CMK (cell line): Measurements from ENCODE around the gene HSFX2.
"Not testable (repeated sequence)": the region's sequence is repeated elsewhere in the genome, so short reads cannot be mapped to it uniquely, and the experiment has no call there.

Source experiments
- DNase-seq: peaks from one replicate; pipeline ENCODE4 v3.0.0-alpha.2; 2010; ENCODE audit warnings: low read depth

The HSFX2 gene

DNA sequence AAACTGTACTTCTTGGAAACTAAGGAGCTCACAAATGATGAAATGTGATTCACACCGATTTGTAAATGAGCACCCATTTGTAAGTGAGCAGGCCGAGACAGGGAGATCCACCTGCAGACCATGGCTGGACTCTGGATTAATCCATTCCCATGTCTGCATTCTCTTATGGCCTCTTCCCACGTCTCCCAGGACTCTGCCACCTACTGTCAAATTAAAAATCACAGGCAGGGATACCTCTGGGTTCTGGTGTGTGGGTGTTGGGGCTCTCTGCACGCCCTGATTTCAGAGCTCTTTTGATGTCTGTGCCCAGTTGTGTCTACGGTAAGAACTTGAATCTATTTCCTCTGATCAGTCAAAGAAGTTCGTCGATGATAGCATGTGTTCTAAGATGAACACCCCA lies 4.1 kb downstream of the HSFX2 start:
- DNase-seq = not testable (repeated sequence)

DNA sequence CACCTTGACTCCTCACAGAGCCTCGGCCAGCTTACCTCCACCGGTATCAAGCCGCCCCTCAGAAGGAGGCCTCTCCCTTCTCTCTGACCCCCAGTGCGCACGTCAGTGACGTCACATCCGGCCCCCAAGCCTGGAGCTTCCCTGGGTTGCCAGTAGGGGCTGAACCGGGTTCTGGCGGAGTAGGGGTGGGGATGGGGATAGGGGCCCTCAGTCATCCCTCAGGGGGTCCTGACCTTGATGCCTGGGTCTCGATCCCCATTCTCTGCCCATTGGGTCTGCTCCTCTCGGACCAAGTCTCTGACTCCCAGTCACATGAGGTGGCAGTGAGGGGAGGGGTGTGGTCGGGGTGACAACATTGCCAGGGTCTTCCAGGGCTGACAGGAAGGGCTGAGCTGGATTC lies 7.8 kb downstream of the HSFX2 start, which contains the start of gene MAGEA9B:
Gene MAGEA9B, minus strand, starts transcription at position 101 of the 400 bp plus-strand sequence. CDS start 4,280 bp downstream, outside the sequence.
- not testable (repeated sequence) for DNase-seq

DNA sequence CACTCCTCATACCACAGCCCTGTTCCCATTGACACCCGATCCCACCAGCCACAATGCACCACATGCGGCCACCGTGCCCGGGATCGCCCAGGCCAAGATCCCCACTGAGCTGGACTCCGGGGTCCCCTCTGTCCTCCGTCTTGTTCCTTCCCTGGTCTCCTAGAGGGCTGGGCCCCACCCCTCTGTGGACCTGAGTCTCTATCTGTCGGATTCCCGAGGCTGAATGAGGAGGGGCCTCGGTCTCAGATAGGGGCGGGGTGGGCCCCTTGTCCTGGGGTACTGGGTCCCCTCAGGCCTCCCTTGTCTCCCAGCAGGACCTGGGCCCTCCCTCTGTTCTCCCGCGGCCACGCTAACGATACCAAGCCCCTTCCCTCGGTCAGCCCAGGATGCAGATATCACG lies 9.5 kb downstream of the HSFX2 start:
- DNase-seq = not testable (repeated sequence)

DNA sequence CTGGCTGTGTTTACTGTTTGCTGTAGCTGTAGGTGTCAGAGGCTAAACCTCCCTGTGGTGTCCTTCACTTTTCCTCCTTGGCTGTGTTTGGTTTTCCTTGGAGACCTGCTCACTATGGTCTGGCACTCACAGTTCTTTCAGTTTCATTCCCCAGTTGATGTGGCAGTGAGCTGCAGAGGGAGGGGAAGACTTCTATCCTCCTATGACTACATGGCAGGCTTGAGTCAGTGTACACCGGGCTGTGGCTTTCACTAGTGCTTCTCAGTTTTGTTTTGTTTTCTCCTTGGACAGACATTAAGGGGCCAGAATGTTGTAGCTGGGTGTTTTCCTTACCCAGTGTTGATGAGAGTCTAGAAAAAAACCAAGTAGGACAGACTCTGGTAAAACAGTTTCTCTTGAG lies 21.7 kb downstream of the HSFX2 start:
- not testable (repeated sequence) for DNase-seq

DNA sequence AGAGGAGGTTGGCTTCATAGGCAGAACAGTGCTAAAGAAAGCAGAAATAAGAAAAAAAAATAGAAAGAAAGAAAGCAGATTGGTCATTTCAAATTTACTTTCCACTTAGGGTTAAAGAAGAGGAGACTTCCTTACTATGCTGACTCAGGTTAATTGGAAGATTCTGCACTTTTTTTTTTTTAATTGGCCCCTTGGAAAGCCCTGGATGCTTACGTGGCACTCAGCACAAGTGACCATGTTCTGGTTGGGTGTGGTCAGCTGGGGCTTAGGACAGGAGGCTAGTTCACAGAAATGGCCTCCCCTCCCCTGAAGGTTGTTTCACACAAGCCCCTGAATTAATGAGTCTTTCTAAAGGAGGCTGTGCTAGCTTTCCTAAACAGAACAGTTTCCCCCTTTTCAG lies 22.4 kb downstream of the HSFX2 start:
- DNase-seq = no peak

DNA sequence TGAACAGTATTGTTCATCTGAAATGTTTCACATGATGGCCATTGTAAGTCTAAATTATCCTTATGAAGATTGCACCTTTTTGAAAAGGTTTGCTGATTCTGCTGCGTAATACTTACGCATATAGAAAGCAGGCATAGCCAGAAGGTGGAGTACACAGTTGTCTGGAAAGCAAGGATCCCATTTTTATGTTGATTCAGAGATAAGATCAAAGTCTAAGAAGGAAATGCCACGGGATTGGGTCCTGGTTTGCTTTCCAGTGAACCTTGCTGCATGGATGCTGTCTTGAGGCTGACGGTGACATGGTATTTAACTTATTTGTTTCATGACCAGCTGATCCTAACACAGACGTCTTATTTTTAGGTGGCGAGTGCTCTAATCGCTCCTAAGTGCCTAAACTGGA lies 23.3 kb downstream of the HSFX2 start:
- DNase-seq = no peak

DNA sequence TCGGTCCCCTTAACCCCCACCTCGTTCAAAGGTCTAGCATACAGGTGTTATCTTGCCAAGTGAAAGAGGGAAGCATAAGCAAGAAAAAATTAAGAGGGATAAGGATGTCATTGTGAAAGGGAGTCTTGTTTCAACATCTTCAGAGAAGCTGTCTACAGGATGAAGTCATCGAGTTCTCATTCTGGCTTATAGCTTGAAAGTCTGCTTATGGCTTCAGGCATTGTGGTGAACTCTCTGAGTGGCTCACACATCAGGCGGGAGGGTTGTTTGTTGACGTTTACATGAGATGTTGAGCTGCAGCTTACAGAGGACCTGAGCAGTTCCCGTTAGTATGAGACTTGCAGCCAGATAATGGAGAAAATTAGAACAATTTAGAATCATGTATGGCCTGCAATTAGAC lies 24.4 kb downstream of the HSFX2 start:
- DNase-seq = no peak

DNA sequence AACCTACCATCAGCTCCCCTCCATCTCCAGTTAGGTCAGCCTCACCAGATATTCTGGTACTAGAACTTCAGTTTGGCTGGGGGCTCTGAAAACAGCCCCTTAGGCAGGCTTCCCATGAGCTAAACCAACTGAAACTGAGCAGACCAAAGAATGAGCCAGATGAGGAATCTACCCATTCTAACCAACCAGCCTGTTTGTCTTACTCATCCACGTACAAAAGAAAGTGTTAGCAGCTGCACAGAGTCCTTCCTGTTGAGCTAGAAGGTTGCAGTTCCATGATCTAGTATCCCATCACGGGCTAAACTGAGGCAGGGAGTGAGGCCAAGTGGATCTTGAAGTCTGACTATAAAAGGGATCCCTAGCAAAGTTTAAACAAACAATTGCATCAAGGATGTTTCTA lies 25.3 kb downstream of the HSFX2 start:
- no peak for DNase-seq

DNA sequence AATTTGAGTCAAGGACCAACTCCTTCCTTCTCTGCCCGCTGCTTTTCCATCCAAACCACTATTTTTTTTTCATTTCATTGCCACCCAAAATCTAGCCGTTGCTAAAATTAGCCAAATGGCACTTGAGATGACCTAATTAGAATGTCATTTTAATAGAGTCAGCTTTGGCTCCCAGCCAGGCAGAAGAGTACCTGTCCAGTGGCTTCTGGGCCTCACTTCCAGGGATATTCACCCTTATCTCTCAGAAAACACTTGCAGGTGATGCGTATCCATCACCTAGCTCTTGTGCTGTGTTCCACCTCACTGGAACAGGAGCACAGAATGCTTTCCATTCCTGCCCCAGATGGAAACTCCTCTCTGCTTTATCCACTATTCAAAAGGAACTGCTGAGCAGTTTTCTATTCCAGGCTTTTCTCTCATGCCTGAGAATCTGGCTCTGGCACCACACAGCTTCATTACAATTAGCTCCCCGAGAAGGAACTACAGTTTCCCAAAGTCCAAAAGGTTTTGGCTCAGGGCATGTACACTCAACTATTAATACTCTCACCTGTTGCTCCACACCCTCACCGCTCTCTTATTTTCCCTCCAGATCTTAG lies 26.3 kb downstream of the HSFX2 start:
- DNase-seq = no peak

DNA sequence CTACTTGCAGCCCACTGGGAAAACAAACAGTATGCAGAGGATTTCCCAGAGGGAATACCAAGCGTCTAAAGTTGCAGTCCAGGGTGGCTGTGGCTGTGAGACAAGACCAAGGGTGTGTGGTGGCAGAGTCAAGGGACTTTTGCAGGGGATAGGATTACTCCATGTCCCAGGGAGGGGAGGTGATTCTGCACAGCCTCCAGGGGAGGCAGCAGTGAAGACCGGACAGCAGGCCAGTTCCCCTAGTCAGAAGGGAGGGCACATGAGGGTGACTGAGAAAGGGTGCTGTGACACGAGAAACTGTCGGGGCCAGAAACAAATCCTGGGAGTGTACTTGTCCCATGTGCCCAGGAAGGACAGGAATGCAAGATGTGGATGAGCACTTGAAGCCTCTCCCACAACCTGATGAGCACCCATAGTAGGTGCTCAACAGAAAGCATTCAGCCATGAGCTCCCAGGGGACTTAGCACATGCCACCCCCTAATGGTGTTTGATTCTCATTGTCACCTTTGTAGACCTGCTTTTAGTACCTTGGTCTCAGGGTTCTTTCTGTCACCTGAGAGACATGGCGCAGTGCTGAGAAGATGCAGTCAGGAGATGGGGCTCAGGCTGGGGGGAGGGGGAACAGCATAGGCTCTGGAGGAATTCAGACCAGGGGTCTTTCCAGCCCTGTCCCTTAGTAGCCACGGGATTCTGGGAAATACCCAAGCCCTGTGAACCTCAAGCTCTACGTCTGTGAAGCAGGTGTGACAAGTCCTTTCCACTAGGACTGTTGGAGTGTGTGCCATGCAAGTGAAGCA lies 27.3 kb downstream of the HSFX2 start:
- DNase-seq = no peak

DNA sequence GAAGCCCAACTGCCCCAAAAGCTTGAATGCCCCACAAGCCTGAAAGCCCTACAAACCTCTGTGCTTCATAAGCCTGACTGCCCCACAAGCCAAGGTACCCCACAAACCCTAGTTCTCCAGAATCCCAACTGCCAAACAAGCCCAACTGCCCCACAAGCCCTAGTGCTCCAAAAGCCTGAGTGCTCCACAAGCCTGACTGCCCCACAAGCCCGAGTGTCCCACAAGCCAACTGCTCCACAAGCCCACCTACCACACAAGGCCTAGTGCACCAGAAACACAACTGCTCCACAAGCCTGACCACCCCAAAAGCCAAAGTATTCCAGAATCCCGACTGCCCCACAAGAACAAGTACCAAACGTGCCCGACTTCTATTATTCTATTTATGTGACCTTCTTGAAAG lies 31.8 kb downstream of the HSFX2 start:
- DNase-seq = no peak

DNA sequence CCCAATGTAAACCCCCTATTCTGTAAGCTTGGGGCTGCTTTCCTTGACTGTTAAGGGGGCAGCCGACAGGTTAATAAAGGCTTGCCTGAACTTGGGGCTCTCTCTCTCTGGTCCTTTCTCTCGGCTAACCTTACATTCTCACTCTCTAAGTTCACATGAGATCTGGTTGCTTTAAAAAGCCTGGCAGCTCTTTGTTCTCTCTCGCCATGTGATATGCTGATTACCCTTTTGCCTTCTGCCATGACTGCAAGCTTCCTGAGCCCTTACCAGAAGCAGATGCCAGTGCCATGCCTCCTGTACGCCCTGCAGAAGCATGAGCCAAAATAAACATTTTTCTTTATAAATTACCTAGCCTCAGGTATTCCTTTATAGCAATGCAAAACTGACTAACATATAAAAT lies 39.9 kb downstream of the HSFX2 start:
- not testable (repeated sequence) for DNase-seq

DNA sequence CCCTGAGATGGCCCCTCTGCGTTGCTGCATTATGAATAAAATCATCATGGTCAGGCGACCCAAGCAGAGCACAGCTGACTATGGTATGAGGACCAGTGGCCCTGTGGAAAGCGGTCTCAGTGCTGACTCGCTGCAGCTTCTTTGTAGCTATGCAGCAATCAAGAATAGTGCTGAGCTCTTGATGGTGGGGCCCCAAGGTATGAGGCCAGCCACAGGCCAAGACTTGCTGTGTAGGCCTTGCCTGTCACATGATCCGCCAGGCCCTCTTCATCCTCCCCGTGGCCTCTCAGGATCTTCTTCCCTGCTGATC lies 43.2 kb downstream of the HSFX2 start:
- not testable (repeated sequence) for DNase-seq

DNA sequence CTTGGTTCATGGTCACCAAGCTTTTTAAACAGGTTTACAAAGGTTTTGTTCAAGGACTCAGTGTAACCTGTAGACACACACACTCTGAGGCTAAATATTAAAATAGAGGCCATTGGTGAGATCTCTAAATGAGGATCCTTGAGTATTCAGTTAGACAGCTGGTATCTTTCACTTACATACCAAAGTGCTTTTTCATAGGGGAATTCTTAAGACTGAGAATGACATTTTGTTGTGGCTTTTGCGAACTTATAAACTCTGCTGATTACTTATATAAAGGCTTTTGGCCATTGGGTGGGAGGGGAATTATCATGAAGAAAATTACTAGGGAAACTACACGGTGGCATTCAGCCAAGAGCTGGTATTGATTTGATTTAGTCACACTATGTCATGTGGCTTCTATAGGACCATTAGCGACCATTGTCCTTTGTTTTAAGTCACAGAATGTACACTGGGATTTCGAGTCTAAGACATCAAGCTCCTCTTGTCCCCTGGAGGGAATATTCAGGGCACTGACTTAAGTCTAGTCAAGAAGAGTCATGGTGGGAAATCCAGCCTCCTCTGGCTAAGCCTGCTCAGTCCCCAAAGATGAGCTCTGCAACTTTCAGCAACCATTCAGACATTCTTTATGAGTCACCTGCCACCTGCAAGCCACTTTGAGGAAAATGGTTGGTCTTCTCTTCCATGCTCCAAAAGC lies 43.7 kb downstream of the HSFX2 start:
- not testable (repeated sequence) for DNase-seq

DNA sequence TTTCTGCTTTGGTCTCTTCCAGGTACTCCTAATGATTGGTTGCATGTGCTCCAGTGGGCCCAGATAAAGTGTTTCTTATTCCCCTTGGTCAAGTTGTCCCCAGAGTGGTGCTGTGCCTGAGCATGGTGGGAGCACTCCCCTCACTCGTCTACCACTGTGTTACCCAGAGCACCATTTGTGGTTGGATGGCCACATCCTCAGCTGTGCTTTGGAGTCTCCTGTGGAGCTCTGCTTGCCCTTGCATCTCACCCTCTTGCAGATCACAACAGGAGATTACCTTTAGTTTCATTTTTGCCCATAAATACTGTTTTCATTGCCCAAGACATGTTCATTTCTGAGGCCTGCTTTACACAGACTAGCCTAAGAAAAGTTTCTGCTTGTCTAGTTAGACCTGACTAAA lies 44.7 kb downstream of the HSFX2 start:
- DNase-seq = not testable (repeated sequence)

DNA sequence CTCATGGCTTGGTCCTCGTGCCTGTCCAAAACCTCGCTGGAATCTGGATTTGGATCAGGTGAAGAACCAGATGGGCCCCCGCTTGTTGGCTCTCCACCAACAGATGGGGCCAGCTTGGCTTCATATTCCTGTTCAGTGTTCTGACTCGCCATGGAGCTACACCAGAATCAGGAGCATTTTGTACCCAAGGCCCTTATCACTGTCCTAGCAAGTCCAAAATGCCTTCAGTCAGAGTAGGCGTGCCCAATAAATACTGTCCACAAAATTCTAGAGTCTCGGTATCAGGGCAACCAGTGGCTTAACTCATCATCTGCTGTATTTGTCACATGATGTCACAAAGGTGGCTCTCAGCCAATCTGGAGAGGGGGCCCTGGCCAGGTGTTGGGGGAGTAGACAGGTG lies 45.4 kb downstream of the HSFX2 start, which contains the start of gene HSFX3:
Gene HSFX3, minus strand, starts transcription at position 224 of the 400 bp plus-strand sequence. Its CDS starts 72 bp downstream, at position 152.
- DNase-seq = not testable (repeated sequence)

DNA sequence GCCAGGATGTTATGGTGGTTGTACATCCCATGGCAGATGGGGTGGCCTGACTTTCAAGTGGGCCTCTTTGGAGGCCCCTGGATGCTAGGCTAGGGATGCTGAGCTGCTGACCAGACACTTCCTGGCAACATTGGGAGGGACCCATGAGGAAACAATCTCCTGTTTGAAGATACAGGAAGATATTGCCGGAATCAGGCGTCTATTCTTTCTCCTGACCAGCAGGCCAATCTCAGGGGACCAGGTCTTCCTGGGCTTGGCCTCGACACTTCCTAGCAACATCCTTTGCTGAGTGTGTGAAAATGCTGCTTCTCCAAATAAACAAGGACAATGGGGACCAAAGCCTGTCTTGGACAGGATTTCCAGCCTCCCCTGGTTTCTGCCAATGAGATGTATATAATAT lies 47.3 kb downstream of the HSFX2 start:
- DNase-seq = not testable (repeated sequence)

DNA sequence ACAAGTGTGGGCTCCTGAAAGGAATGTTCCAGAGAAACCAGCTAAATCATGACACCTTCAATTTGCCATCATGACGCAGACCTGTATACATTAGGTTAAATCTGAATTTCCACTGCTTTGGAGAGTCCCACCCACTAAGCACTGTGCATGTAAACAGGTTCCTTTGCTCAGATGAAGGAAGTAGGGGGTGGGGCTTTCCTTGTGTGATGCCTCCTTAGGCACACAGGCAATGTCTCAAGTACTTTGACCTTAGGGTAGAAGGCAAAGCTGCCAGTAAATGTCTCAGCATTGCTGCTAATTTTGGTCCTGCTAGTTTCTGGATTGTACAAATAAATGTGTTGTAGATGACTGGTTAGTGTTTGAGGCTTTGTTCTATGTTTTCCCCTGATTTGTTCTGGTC lies 48.2 kb downstream of the HSFX2 start:
- not testable (repeated sequence) for DNase-seq

DNA sequence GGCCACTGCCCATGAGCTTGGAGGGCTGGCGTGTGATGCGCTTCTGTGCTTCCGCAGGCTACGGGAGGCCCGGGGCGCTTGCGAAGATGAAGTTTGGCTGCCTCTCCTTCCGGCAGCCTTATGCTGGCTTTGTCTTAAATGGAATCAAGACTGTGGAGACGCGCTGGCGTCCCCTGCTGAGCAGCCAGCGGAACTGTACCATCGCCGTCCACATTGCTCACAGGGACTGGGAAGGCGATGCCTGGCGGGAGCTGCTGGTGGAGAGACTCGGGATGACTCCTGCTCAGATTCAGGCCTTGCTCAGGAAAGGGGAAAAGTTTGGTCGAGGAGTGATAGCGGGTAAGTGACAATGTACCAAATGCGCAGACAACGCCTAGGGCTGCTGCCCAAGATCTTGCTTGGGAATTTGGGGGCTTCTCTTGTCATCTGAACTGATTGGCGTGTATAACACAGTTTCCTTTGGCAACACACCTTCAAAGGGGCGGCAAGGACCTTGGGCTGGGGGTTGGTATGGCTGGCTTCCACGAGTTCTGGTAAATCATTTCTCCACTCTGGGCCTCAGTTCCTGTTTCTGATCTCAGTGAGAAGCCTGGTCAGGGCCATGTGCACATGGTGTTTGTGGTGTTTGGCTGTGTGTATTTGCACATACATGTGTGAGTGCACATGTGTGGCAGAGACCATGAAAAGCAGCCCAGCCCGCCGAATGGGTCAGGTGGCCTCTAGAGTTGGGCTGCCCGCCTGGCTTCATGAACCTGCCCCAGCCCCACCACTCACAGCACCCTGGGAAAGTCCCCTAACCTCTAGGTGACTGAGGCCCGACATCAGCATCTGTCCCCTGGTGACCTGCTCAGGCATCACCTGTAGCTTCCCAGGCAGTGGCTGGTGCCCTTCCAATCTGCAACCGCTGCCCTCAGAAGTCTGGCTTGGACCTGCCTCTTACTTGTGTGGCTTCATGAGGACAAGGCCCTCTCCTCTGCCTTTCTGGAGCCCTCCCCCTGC lies 49.3 kb downstream of the HSFX2 start:
- DNase-seq = not testable (repeated sequence)
